ENCODE results near the gene FADD.
"Not testable (repeated sequence)": the region's sequence is repeated elsewhere in the genome, so short reads cannot be mapped to it uniquely, and the experiment has no call there.

FADD gene

GRCh38 chr11:70189622-70190021, 13.5 kb upstream of the FADD start:
- H3K4me3 ChIP-seq (ENCODE audit: low read depth, low read length), result no peak overlapping the region
- no peak for TF ChIP-seq CTCF (IDR thresholded peaks at IDR 0.05; ENCODE audit: low read depth, low read length)

GRCh38 chr11:70191495-70192140, 11.5 kb upstream of the FADD start:
- TF ChIP-seq CTCF (IDR thresholded peaks at IDR 0.05; ENCODE audit: low read depth, low read length), result peak; percentile 94
- no peak overlapping the region for H3K4me3 ChIP-seq (ENCODE audit: low read depth, low read length)

GRCh38 chr11:70192666-70193410, 10.3 kb upstream of the FADD start:
- no peak for TF ChIP-seq CTCF (IDR thresholded peaks at IDR 0.05; ENCODE audit: low read depth, low read length)
- H3K4me3 ChIP-seq (ENCODE audit: low read depth, low read length), result no peak overlapping the region

- no peak overlapping the region for H3K4me3 ChIP-seq (ENCODE audit: low read depth, low read length)
- TF ChIP-seq CTCF (IDR thresholded peaks at IDR 0.05; ENCODE audit: low read depth, low read length), result no peak
Observed at GRCh38 chr11:70193411-70194292, 9.4 kb upstream of the FADD start.

- no peak overlapping the region for H3K4me3 ChIP-seq (ENCODE audit: low read depth, low read length)
- no peak for TF ChIP-seq CTCF (IDR thresholded peaks at IDR 0.05; ENCODE audit: low read depth, low read length)
Observed at GRCh38 chr11:70194792-70195791, 8.0 kb upstream of the FADD start.

GRCh38 chr11:70200212-70200844, 2.8 kb upstream of the FADD start:
- H3K4me3 ChIP-seq (ENCODE audit: low read depth, low read length), result no peak overlapping the region
- no peak for TF ChIP-seq CTCF (IDR thresholded peaks at IDR 0.05; ENCODE audit: low read depth, low read length)

GRCh38 chr11:70201047-70201446, 2.0 kb upstream of the FADD start:
- not testable (repeated sequence) for H3K4me3 ChIP-seq (ENCODE audit: low read depth, low read length)

All from WI38 (cell line).